GM18502 (cell line): ENCODE results near the gene ACAP3.

Experiments
- ATAC-seq: cut with Tn5 transposase; IDR thresholded peaks from one replicate; pipeline ENCODE4 v1.9.1; 2021; ENCODE audit warnings: mild to moderate bottlenecking; ENCODE audit not compliant: unreplicated experiment, poor library complexity

ACAP3 gene

DNA sequence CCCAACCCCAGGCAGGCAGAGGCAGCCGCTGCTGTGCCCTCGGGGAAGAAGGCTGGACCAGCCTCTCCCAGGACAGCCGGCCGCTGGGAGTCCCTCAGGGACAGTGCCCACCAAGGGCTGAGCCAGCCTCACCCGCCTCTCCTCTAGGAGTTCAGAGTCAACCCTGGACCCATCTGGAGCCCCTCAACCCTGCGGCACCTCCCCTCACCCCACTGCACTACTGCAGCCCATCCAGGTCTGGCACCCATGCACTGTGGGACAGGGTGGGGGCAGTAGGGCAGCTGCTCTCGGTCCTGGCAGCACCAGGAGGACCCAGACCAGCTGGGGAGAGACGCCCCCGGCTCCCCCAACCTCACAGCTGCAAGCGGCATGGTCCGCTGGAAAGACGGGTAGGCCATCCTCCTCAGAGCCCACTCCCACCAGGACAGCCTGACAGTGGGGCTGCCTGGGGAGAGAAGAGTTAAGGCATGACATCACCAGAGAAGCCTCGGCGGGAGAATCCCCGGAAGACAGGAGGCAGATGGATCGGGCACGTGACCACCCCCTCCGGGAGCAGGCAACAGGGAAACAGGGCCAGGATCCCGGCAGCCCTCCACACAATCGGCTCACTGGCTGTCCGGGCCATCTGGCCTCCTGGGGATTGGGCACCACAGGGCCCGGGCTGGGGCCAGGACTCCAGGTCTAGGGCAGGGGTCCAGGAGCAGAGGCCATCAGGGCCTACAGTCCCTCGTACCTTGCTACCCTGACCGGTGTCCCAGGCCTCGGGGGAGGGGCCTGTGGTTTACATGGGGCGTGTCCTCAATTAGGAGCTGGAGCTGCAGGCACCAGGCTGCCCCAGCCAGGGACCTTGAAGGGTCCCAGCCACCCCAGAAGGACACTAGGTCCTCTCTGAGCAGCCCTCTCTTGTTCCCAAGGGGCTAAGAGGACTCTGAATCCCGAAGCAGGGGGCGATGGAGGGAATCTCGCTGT, 3.1 kb downstream of the ACAP3 start:
- ATAC-seq, result no peak

DNA sequence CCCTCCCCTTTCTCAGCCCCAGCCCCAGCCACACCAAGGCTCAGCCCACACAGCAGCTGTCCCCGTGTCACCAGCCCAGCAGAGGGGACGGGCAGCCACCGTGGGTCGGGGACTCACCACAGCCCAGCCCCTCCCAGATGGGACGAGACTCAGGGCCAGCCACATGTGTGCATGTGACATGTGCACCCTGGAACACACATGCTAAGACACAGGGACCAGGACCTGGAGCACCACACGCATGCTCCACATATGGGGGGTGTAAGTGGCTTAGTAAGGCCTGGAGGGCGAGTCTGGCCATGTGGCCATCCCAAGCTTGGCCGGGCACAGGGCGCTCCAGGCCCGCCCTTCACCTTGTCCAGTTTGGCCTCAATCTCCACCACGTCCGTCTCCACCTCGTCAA, 4.0 kb downstream of the ACAP3 start:
- no peak for ATAC-seq

DNA sequence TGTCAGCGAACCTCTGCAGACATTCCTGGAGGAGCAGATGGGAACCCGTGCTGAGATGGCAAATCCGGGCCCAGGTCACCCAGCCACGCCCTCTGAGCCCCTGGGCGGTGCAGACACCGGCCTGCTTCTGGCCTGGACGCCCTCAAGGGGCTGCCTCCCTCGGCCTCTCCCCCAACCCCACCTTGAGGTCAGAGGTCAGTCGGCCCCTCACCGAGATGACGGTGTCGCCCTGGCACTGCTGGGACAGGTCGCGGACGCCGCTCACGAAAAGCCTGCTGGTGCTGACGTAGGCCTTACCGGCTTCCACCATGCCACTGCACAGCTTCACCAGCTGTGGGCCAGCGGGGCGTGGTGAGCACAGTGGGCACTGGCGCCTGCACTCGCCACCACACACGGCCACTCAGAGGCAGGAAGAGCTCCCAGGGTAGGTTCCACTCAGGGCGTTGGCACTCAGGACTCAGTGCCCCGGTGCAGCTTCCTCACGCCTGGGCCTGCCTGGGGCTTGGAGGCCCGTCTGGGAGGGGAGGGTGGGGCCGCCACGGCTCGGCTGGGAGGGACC, 4.7 kb downstream of the ACAP3 start:
- ATAC-seq, result no peak

DNA sequence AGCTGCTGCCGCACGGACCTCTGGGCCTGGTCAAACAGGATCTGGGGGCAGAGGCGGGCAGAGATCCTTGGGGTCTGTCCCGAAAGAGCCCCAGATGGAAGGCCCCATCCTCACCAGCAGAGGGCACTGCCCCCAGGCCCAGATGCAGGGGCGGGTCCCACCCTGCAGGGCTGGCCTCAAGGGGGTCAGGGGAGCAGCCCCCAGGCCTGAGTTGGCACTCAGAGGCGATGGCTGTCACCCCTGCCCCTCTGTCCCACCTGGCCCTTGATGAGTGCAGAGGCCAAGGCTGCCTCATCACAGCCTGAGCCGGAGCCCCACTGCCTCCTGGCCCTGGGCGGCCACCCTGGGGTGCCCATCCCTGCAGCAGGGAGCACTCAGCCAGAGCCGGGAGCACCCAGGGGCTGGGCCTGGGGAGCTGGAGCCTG, 5.7 kb downstream of the ACAP3 start:
- ATAC-seq, result no peak

DNA sequence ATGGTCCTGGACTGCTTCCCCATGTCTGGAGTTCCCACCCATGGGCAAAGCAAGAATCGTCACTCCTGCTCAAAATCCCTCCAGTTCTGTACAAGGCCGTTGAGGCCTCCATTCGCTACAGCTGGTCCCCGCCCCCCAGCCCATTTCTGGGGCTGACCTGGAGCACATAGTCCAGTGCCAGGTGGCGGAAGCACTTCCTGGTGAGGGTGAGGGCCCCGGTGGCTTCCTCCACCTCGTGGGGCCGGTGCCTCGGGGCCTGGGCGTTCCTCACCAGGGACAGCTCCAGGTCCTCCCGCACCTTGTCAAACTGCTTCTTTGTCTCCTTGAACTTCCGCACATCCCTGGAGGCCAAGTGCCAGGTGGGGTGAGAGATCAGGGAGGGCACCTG, 7.4 kb downstream of the ACAP3 start:
- no peak for ATAC-seq

DNA sequence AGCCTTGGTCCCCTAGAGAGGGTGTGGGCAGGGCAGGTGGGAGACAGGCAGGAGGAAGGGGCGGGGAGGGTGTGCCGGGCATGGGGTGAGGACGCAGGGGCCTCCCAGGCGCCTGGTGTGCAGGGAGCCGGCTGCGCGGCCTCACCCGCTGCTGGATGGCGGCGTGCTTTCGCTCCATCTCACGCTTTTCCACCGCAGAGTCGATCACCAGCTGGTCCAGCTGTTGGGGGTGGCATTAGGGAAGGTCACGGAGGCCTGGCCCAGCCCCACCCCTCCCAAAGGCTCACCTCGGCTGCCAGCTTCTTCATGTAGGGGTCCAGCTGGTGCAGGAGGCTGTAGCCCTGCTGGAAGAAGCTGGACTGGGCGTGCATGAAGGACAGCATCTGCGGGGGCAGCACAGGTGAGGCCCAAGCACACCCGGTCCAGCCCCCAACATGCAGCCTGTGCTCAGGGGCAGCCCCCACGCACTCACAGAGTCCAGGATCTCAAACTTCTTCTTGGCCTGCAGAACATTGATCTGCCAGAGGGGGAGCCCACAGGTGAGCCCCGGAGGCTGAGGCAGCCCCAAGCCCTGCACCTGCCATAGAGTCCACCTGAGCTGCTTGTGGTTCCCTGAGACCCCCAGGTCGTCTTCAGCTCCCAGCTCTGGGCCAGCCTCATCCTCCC, 7.9 kb downstream of the ACAP3 start:
- no peak for ATAC-seq

DNA sequence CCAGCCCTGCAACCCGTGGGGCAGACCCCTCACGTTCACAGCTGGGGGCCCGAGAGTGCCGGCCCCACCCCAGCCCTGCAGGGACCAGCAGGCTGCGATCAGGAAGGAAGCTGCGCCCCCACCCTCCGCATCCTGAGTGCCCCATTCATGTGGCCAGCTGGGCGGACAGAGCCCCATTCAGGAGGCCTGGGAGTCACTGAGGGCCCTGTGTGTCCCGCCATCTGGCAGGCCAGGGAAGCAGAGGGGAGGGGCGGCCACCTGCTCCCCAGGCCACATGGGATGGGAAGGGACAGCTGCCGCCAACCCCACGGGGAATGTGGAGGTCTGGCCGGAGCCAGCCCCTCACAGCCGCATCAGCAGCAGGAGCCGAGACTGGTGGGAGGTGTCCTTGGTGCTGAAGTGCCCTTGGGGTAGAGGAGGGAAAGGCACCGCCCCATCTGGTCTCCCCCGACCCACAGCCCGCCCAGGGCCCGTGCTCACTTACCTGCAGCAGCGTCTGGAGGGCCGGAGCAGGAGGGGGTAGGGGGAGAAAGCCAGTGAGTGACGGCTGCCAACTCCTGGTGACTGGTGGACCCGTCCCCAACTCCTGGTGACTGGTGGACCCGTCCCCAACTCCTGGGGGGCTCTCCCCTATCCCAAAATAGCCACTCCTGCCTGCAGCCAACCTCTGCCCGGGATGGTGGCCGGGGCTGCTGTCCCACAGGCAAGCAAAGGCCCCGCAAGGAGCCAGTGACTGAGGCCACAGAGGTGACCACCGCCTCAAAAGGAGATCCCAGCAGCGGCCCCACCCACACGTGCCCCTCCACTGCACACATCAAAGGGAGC, 8.7 kb downstream of the ACAP3 start:
- no peak for ATAC-seq

DNA sequence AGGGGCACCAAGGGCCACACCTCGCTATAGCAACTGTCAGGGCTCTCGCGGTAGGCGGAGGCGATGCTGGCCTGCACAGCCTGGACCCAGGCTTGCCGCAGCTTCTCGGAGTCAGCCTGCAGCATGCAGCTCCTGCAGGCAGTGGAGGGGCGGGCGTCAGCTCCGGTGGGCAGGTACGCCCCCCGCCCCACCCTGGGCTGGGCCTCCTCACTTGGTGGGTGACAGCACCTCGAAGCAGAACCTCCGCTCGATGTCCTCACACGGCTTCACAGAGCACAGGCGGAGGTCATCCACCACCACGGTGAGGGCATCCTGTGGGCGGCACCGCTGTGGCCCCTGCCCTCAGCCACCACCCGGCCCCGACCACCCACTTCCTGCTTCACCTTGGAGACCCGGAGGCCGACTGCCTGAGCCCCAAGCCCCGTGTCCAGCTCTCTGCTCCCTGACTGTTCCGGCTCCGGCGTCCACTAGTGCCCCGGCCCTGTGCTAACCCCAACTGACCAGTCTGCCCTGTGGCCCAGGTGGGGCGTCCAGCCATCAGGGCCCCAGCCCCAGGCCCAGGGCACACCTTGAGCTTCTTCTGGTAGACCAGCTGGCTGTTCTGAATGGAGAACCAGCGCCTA, 9.8 kb downstream of the ACAP3 start:
- no peak for ATAC-seq

DNA sequence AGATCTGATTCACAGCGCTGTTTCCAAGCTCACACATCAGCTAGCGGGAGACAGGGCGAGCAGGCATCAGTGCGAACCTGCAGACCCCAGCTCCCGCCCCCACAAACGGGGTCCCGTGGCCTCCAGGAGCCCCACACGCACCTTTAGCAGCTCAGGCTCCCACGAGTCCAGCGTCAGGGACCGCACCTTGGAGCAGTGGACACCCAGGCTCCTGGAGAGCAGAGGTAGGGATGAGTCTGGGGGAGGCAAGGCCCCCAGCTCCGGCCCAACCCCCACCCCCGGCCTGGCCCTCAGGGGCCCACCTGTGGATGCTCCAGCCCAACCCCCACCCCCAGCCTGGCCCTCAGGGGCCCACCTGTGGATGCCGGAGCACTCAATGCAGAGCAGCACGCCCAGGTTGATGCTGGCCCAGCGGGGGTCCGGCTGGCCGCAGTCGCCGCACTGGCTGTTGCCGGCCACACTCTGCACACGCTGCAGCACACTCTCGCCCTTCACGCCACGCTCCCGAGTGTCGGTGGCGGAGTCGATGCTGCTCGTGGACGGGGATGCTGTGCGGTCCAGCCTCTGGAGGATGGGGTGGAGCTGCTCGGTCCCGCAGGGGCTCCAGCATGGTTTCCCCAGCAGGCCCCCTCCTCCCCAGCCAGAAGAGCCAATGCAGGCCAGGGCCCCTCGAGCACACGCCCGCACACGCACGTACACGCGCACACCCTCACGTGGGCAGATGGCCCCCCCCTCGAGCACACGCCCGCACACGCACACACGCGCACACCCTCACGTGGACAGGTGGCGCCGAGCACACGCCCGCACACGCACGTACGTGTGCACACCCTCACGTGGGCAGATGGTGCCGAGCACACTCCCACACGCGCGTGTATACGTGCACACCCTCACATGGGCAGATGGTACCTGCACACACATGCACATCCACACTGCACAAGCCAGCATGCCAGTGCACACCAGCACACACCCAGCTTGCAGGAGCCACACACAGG, 11.4 kb downstream of the ACAP3 start:
- no peak for ATAC-seq

DNA sequence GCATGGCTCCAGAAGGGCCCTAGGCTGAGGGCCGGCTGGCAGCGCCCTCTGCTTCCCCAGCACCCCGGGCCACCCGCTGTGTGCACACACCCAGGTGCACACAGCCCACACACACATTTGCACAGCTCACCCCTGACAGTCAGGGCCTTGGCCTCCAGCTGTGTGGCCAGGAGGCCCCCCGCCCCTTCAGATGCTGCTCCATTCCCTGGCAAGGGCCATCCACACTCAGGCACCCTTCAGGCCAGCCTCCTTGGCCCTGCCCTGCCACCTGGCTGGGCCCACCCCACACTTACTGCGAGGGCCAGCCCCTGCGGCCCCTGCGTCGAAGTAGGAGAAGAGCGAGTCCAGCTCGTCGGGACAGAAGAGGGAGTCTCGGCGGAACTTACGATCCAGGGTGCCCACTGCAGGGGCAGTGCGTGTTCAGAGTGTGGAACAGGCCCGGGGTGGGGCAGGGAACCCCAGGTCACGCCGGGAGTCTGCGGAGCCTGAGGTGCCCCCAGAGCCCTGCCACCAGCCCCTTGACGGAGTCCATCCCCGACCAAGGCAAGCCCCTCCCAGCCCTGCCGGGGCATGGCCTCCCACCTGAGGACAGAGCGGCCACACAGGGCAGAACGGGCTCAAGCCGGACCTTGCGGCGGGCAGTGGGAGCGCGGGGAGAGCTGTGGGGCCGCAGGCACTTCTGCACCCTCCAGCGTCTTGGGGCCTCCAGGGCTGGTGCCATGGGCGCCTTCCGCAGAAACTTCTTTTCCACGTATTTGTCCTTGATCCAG, 12.4 kb downstream of the ACAP3 start:
- no peak for ATAC-seq

DNA sequence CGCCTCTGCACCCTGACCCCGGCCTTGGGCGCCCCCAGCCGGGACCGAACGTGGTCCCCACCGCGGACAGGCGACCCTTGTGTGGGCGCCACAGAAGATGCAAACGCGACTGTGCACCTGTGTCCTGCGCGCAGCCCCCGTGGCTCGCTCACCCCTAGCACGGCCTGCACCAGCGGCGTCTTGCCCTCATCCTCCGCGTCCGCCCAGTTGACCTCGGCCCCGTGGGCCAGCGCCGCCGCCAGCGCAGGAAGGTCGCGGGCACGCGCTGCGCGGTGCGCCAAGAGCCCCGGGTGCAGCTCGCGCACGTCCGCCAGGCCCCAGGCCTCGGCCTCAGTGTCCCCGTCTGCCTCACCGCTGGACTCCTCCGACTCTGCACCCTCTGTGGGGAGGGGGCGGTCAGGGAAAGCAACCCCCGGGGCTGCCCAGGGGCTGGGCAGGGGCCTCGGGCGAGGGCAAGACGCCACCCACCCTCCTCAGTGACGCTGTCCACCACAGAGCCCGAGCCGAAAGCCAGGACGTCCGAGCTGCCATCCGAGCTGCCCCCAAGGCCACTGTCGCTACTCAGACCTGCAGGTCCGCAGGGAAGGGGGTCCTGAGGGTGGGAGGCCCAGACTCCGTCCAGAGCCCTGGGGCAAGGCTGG, 13.4 kb downstream of the ACAP3 start:
- ATAC-seq, result no peak

DNA sequence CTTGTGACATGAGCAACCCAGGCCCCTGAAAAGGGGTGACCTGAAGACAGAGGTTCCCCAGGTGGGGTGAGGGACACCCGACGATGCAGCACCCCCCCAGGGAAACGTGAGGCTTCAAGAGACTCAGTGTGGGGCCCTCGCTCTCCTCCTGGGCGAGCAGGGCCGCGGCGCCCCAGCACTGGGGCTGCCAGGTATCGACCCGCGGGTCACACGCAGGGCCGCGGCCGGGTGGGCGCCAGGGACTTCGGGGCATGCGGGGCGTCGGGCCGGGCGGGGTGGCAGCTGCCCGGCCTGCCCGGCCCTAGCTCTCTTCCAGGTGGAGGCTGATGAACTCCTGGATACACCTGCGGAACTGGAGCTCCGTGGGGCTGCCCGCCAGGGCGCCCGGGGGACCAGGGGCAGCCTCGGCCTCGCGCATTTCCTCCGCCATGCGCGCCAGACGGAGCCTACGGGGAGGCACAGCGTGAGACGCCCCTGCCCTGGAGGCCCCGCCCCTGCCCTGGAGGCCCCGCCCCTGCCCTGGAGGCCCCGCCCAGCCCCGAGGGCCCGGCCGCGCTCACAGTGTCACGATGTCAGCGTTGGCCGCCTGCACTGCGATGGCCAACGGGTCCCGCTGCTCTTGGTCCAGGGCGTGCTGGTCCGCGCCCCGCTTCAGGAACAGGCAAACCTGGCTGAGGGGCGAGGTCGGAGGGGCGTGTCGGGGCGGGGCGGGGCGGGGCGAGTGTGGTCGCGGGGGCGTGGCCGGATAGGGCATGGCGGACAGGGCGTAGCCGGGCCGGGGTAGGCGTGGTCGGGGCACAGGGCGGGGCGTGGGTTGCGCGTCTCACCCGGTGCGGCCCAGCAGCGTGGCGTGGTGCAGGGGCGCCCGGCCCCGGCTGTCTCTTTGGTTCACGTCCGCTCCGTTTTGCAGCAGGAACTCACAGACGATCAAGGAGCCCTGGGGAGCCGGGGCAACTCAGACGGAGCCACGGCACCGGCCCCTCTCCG, 14.2 kb downstream of the ACAP3 start:
- ATAC-seq, result no peak

DNA sequence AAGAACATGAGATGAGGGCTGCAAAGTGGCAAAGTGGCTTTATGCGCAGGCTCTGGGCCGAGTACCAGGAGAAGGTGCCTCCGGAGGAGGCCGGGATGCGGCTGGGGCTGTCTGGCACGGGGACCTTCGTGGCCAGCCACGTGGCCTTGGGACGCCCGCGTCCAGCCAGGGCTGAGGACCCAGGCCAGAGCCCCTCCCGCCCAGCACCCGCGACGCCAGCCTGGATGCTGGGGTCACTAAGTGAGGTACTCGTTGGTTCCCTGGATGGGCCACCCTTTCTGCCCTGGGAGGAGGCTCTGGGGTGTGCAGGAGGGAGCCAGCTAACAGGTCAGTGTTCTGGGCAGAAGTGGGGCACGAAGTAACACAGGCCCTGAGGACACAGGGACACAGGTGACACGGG, 14.9 kb downstream of the ACAP3 start:
- no peak for ATAC-seq

DNA sequence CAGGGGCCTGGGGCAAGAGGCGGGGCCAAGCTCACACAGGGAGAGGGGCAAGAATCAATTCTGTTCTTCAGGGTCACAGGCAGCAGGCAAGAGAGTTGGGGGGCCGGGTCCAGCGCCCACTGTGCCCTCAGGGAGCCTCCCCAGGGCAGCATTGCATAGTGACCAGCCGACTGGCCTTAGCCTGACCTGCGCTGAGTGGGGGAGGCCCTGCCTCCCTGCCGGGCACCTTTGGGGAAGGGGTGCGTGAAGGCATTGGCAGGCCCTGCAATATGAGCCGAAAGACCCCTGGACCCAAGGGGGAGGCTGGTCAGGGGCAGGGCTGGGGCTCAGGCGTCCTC, 15.3 kb downstream of the ACAP3 start:
- no peak for ATAC-seq

DNA sequence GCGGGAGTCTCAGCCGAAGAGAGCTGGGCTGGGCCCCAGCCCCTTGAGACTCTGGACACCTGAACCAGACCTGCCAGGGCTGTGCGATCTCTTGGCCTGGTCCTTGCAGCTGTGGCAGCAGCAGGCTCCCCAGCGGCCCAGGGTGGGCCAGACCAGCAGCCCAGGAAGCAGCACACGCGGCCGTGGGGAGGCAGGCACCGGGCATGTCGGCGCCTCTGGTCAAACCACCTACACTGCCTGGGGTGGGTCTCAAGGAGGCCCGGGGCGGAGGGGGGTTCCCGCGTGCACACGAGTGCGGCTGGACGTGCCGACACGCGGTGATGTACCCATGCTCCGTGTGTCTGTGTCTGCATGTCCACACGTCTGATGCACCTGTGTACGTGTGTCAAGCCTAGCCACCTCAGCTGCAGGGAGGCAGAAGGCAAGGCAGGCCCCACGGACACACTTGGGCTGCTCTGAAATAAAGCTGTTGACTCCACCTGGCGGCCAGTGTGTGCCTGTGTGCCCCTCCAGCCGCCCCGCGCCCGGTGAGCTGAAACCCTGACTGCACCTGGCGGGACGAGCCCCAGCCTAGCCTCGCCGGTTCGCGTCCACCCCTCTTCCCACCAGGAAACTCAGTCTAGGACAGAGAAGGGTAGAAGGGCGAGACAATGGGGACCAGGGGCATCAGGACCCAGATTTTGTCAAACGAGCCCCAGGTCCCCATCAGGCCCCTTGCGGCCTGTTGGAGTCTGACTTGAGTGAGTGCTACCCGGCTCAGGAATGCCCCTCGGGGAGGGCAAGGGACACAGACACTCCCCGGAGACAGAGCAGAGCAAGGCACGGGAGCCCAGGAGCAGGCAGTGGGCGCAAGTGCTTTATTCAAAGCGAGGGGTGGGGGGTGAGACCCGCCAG, 15.9 kb downstream of the ACAP3 start:
- no peak for ATAC-seq
